ENCODE data around the gene PCDH8. TPM values are rescaled to one million over a fixed set of nuclear protein-coding genes. Genes with fewer than 3 reads are reported as not detected.

The PCDH8 gene
- total RNA-seq, 1 experiment from 2014 or later = not detected

GRCh38 chr13:52835071-52835839 lies 13.2 kb downstream of the PCDH8 start:
- intact Hi-C loops (cut with micrococcal nuclease; ENCODE audit: unreplicated experiment) = no loop called here
- CTCF ChIA-PET = interaction anchor here (0.6 kb wide), 1 partner anchor 133 kb away, joined by 3 read pairs; no protein-coding TSS in a partner anchor
- Mint-ChIP-seq H3K36me3 (ENCODE audit: insufficient read depth, unreplicated experiment) (no peaks in the 10 kb centered on the region), H3K9me3 (ENCODE audit: low read depth, unreplicated experiment) (no peaks in the 10 kb centered on the region), H3K4me3 (ENCODE audit: low read depth, unreplicated experiment) (no peak overlapping the region), H3K4me1 (ENCODE audit: low read depth, unreplicated experiment) (peaks cover 8% of the 10 kb centered on the region), H3K27me3 (ENCODE audit: unreplicated experiment) (peaks cover 74% of the 10 kb centered on the region), H3K27ac (ENCODE audit: unreplicated experiment) (no peak overlapping the region)
- no peak for TF ChIP-seq CTCF (IDR thresholded peaks at IDR 0.05; ENCODE audit: unreplicated experiment)
- BruUV-seq (replicated peaks) = no TSS peak
- no peak for DNase-seq

GRCh38 chr13:52833296-52833875 lies 15.1 kb downstream of the PCDH8 start:
- Mint-ChIP-seq H3K27me3 (ENCODE audit: unreplicated experiment) (peaks cover 62% of the 10 kb centered on the region), H3K9me3 (ENCODE audit: low read depth, unreplicated experiment) (no peaks in the 10 kb centered on the region), H3K4me1 (ENCODE audit: low read depth, unreplicated experiment) (peaks cover 8% of the 10 kb centered on the region), H3K27ac (ENCODE audit: unreplicated experiment) (no peak overlapping the region), H3K36me3 (ENCODE audit: insufficient read depth, unreplicated experiment) (no peaks in the 10 kb centered on the region), H3K4me3 (ENCODE audit: low read depth, unreplicated experiment) (no peak overlapping the region)
- TF ChIP-seq CTCF (IDR thresholded peaks at IDR 0.05; ENCODE audit: unreplicated experiment) = no peak
- CTCF ChIA-PET = no interaction called here
- BruUV-seq (replicated peaks) = no TSS peak
- no peak for DNase-seq
- intact Hi-C loops (cut with micrococcal nuclease; ENCODE audit: unreplicated experiment) = no loop called here

GRCh38 chr13:52832313-52832712 lies 16.1 kb downstream of the PCDH8 start:
- H3K27me3 Mint-ChIP-seq (ENCODE audit: unreplicated experiment) = peaks cover 65% of the 10 kb centered on the region
- DNase-seq = no peak
- H3K4me1 Mint-ChIP-seq (ENCODE audit: low read depth, unreplicated experiment) = peaks cover 8% of the 10 kb centered on the region
- no TSS peak for BruUV-seq (replicated peaks)
- no peak overlapping the region for H3K4me3 Mint-ChIP-seq (ENCODE audit: low read depth, unreplicated experiment)
- H3K36me3 Mint-ChIP-seq (ENCODE audit: insufficient read depth, unreplicated experiment) = no peaks in the 10 kb centered on the region
- intact Hi-C loops (cut with micrococcal nuclease; ENCODE audit: unreplicated experiment) = no loop called here
- CTCF ChIA-PET = no interaction called here
- no peaks in the 10 kb centered on the region for H3K9me3 Mint-ChIP-seq (ENCODE audit: low read depth, unreplicated experiment)
- no peak overlapping the region for H3K27ac Mint-ChIP-seq (ENCODE audit: unreplicated experiment)
- no peak for TF ChIP-seq CTCF (IDR thresholded peaks at IDR 0.05; ENCODE audit: unreplicated experiment)

GRCh38 chr13:52830946-52831345 lies 17.5 kb downstream of the PCDH8 start:
- CTCF ChIA-PET = no interaction called here
- H3K4me1 Mint-ChIP-seq (ENCODE audit: low read depth, unreplicated experiment) = peaks cover 8% of the 10 kb centered on the region
- no peak overlapping the region for H3K4me3 Mint-ChIP-seq (ENCODE audit: low read depth, unreplicated experiment)
- intact Hi-C loops (cut with micrococcal nuclease; ENCODE audit: unreplicated experiment) = no loop called here
- TF ChIP-seq CTCF (IDR thresholded peaks at IDR 0.05; ENCODE audit: unreplicated experiment) = no peak
- BruUV-seq (replicated peaks) = no TSS peak
- H3K36me3 Mint-ChIP-seq (ENCODE audit: insufficient read depth, unreplicated experiment) = no peaks in the 10 kb centered on the region
- peaks cover 63% of the 10 kb centered on the region for H3K27me3 Mint-ChIP-seq (ENCODE audit: unreplicated experiment)
- no peak overlapping the region for H3K27ac Mint-ChIP-seq (ENCODE audit: unreplicated experiment)
- no peaks in the 10 kb centered on the region for H3K9me3 Mint-ChIP-seq (ENCODE audit: low read depth, unreplicated experiment)
- DNase-seq = no peak

Data from Calu3 (cell line).